Breast epithelium (tissue), 3 donors: ENCODE measurements around the gene SHISA4.
"Not testable (repeated sequence)": the region's sequence is repeated elsewhere in the genome, so short reads cannot be mapped to it uniquely, and the experiment has no call there.

ENCODE experiments used
- CTCF ChIP-seq, 3 donors: fragments of 450-650 bp; IDR thresholded peaks; one replicate each; pipeline ENCODE4 v1.5.1; 2016 to 2017; ENCODE audit warnings: antibody characterized with exemption in 3 of 3, mild to moderate bottlenecking in 3 of 3, moderate library complexity in 3 of 3
- POLR2A ChIP-seq: fragments of 450-650 bp; IDR thresholded peaks from one replicate; pipeline ENCODE4 v1.6.1; 2016; ENCODE audit warnings: antibody characterized with exemption, mild to moderate bottlenecking, moderate library complexity
- POLR2AphosphoS5 ChIP-seq, 3 donors: sonication (generic); formaldehyde crosslinking; IDR thresholded peaks; one replicate each; pipeline ENCODE4 v1.6.1; 2017; ENCODE audit warnings: antibody characterized with exemption in 3 of 3

DNA sequence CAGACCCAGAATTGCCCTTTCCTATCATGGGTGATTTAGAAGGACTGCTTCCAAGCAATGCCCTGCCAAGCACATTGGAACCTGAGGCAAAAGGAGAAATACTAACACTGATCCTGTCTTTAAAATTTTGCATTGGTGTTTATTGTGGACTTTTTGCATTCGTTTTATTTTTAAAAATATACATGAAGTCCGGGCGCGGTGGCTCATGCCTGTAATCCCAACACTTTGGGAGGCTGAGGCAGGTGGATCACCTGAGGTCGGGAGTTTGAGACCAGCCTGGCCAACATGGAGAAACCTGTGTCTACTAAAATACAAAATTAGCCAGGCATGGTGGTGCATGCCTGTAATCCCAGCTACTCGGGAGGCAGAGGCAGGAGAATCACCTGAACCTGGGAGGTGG lies 12.3 kb downstream of the SHISA4 start:
- TF ChIP-seq CTCF (IDR thresholded peaks at IDR 0.05); POLR2A; POLR2AphosphoS5 (IDR thresholded peaks at IDR 0.05): not testable (repeated sequence)
